Fibroblast of lung (primary cell): ENCODE measurements around the gene TSGA10IP.

Source experiments
- CTCF ChIP-seq, 2 donors: IDR thresholded peaks in 1 of 2; conservative IDR thresholded peaks in 1 of 2; 1 replicate in 1 of 2; 2 replicates in 1 of 2; pipeline ENCODE4 v1.5.1; 2011 to 2012; ENCODE audit warnings: low read length in 2 of 2, control low read depth in 1 of 2, inconsistent platforms in 1 of 2, low read depth in 1 of 2, mild to moderate bottlenecking in 1 of 2
- EZH2 ChIP-seq: IDR thresholded peaks from 2 replicates; pipeline ENCODE4 v1.5.1; 2012; ENCODE audit warnings: low read length, control low read depth, mild to moderate bottlenecking; ENCODE audit errors: missing control alignments

GRCh38 chr11:65896034-65896999 lies 49.0 kb upstream of the TSGA10IP start:
- TF ChIP-seq EZH2 (no peak), CTCF (conservative IDR thresholded peaks at IDR 0.05 in 1 of 2, IDR thresholded peaks at IDR 0.05 in 1 of 2; ENCODE audit: low read depth in 1 of 2, low read length in 2 of 2) (no peak)
